Cardiac muscle cell (in vitro differentiated cells and primary cell): ENCODE data around the gene PROM2. TPM values are rescaled to one million over a fixed set of nuclear protein-coding genes. Genes with fewer than 3 reads are reported as not detected.

Source experiments
- DNase-seq, 2 donors: peaks; one replicate each; pipeline versions ENCODE4 v3.0.0 to v3.0.0-alpha.2; 2010 to 2017; ENCODE audit warnings: low read depth in 1 of 2, low spot score in 1 of 2
- H3K27ac ChIP-seq: fragments of 200-600 bp; sonication (generic); 2 replicates; pipeline ENCODE4 v1.5.1; 2016
- H3K27me3 ChIP-seq: fragments of 200-600 bp; sonication (generic); 2 replicates; pipeline ENCODE4 v1.6.0; 2016; ENCODE audit warnings: control low read depth
- H3K36me3 ChIP-seq: fragments of 200-600 bp; sonication (generic); 2 replicates; pipeline ENCODE4 v1.5.1; 2016; ENCODE audit warnings: control low read depth
- H3K4me1 ChIP-seq: fragments of 200-600 bp; sonication (generic); 2 replicates; pipeline ENCODE4 v1.8.1; 2017; ENCODE audit warnings: low read depth, mild to moderate bottlenecking, mixed run types
- H3K4me3 ChIP-seq: fragments of 200-600 bp; sonication (generic); 2 replicates; pipeline ENCODE4 v1.5.1; 2016; ENCODE audit warnings: mild to moderate bottlenecking
- H3K9me3 ChIP-seq: fragments of 200-600 bp; sonication (generic); 2 replicates; pipeline ENCODE4 v1.5.1; 2017; ENCODE audit warnings: low read depth, mild to moderate bottlenecking, control low read depth
- polyA plus RNA-seq: library from polyadenylated mRNA; unstranded; fragments of >200 nt; fragmentation: Nextera tagmentation; extraction: Ambion mirVana; gene quantifications from 2 replicates; pipeline ENCODE4 v1.2.1, GENCODE V29; 2016
- total RNA-seq: library from RNA; depleted of rRNA; stranded (reverse); fragments of >200 nt; gene quantifications from 2 replicates; pipeline ENCODE4 v1.2.3, GENCODE V29; 2016
- TF ChIP-seq, protein P1 (sequence below): IDR thresholded peaks from 2 replicates; pipeline ENCODE4 v1.5.1; 2012; ENCODE audit warnings: low read depth, mild to moderate bottlenecking, low read length

The PROM2 gene
- total and polyA plus RNA-seq, 2 experiments from 2014 or later, result 1.4 to 16.0 TPM

DNA sequence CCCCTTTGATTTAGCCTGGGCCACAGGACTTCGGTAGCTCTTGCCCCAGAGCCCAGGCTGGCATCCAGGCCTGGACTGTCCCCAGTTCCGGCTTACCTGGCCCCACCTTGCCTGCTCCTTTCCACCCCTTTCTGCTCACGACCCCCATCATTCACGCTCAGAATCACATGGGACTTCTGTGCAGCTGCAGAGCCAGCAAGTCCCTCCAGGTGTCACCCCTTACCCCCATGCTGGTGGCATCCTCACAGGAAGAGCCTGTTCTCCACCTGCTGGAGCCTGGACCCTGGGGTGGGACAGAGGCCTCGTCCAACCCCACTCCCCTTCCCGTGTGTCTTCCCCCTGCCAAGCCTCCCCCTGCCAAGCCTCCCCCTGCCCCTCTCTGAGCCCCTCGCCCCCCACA lies 15.0 kb downstream of the PROM2 start:
- Histone ChIP-seq H3K27ac (no peak overlapping the region), H3K9me3 (no peaks in the 10 kb centered on the region), H3K4me3 (no peak overlapping the region), H3K4me1 (no peaks in the 10 kb centered on the region), H3K27me3 (no peaks in the 10 kb centered on the region), H3K36me3 (no peaks in the 10 kb centered on the region)
- TF ChIP-seq, protein P1, sequence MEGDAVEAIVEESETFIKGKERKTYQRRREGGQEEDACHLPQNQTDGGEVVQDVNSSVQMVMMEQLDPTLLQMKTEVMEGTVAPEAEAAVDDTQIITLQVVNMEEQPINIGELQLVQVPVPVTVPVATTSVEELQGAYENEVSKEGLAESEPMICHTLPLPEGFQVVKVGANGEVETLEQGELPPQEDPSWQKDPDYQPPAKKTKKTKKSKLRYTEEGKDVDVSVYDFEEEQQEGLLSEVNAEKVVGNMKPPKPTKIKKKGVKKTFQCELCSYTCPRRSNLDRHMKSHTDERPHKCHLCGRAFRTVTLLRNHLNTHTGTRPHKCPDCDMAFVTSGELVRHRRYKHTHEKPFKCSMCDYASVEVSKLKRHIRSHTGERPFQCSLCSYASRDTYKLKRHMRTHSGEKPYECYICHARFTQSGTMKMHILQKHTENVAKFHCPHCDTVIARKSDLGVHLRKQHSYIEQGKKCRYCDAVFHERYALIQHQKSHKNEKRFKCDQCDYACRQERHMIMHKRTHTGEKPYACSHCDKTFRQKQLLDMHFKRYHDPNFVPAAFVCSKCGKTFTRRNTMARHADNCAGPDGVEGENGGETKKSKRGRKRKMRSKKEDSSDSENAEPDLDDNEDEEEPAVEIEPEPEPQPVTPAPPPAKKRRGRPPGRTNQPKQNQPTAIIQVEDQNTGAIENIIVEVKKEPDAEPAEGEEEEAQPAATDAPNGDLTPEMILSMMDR, result no peak
- no peak for DNase-seq

DNA sequence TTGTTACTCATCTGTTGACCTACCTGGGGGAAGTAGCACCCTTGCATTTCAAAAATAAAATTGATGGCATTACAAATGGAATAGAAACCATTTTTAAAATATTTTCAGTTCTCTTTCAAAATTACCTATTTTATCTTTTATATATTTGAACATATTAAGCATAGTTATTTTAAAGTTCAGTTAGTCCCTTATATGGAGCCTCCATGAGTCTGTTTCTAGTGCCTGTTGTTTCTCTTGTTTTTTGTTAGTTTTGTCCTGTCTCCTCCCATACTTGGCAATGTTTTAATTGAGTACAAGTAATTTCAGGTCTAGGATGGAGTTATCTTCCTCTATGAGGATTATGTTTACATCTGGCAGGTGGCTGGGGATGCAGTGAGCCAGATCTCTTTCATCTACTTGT lies 17.0 kb downstream of the PROM2 start:
- no peak overlapping the region for H3K4me3 ChIP-seq
- no peak for DNase-seq
- TF ChIP-seq, protein P1, result no peak
- H3K9me3 ChIP-seq, result no peaks in the 10 kb centered on the region
- H3K4me1 ChIP-seq, result no peaks in the 10 kb centered on the region
- H3K27me3 ChIP-seq, result no peaks in the 10 kb centered on the region
- H3K27ac ChIP-seq, result no peak overlapping the region
- no peaks in the 10 kb centered on the region for H3K36me3 ChIP-seq

DNA sequence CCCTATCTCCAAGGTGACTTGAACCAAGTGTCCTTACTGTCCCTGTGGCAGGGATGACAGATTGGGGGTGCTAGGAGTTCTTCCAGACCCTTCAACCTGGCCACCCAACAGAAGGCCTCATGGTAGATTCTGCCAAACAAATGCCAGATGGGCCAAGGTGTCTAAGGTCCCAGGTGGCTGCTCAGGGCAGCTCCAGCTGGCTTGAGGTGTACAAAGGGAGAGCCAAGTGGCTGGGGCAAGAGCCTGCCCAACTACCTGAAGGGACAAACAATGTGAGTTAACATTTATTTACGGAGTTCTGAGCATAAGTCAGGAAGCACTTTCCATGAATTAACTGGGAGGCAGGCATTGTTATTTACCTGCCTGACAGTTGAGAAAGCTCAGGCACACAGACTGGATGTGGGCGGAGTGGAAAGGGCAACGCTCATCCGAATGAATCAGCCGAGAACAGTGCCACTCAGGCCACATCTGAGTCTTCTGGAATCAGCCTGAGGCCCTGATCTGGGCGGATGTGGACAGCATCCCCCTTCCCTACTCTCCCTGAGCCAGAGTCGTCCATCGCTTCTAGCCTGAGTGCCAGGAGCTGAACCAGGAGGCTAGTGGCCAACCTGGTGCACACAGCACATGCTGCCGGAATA lies 18.5 kb downstream of the PROM2 start:
- TF ChIP-seq, protein P1, result no peak
- no peak for DNase-seq
- Histone ChIP-seq H3K27me3 (no peaks in the 10 kb centered on the region), H3K27ac (no peak overlapping the region), H3K9me3 (no peaks in the 10 kb centered on the region), H3K4me1 (no peaks in the 10 kb centered on the region), H3K4me3 (no peak overlapping the region), H3K36me3 (no peaks in the 10 kb centered on the region)

DNA sequence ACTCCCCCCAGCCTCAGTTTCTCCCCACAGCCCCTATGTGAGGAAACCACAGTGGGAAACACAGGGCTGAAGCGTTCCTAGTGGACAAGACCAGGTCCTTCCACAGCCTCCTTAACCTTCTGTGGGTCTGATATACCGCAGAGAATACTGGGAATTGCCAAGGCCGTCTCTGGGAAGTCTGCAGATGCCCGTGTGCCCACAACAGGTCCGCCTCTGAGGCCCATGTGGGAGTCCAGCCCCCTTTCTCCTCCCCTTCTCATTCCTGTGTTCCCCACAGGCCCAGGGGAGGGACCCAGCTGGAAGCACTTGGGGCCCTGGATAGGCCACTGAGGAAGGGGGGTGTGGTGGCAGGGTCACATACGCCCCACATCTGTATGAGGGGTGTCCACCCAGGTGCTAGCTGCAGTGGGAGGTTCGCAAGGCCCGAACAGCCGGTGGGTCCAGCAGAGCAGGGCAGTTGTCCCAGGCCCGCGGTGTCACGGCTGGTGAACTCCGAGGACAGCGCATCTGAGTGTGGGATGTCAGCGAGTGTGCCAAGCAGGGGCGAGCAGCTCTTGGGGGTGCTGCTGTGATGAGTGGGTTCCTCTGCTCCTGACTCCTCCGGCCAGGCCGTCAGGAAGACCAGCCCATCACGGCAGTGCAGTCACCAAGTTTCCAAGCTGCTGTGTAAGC lies 20.5 kb downstream of the PROM2 start:
- H3K27ac ChIP-seq, result no peak overlapping the region
- H3K4me3 ChIP-seq, result no peak overlapping the region
- TF ChIP-seq, protein P1, result no peak
- no peaks in the 10 kb centered on the region for H3K27me3 ChIP-seq
- H3K4me1 ChIP-seq, result no peaks in the 10 kb centered on the region
- no peaks in the 10 kb centered on the region for H3K36me3 ChIP-seq
- DNase-seq, result no peak
- no peaks in the 10 kb centered on the region for H3K9me3 ChIP-seq

DNA sequence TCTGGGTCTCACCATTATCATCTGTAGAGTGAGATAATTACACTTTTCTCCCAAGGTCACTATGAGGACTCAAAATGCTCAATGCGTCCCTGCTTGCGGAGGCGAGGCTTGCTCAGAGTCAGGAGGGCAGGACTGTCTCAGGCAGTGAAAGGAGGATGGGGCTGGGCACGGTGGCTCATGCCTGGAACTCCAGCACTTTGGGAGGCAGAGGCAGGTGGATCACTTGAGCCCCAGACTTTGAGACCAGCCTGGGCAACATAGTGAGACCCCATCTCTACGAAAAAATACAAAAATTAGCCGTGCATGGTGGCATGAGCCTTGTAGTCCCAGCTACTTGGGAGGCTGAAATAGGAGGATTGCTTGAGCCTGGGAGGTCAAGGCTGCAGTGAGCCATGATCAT lies 21.1 kb downstream of the PROM2 start:
- no peak for DNase-seq
- Histone ChIP-seq H3K27ac (no peak overlapping the region), H3K27me3 (no peaks in the 10 kb centered on the region), H3K4me1 (no peaks in the 10 kb centered on the region), H3K36me3 (no peaks in the 10 kb centered on the region), H3K9me3 (no peaks in the 10 kb centered on the region), H3K4me3 (no peak overlapping the region)
- TF ChIP-seq, protein P1, result no peak
